ENCODE measurements around the gene NBPF12.
"Not testable (repeated sequence)": the region's sequence is repeated elsewhere in the genome, so short reads cannot be mapped to it uniquely, and the experiment has no call there.

GRCh38 chr1:146938242-146938902 lies at the start of gene NBPF12:
- TF ChIP-seq, protein P1, sequence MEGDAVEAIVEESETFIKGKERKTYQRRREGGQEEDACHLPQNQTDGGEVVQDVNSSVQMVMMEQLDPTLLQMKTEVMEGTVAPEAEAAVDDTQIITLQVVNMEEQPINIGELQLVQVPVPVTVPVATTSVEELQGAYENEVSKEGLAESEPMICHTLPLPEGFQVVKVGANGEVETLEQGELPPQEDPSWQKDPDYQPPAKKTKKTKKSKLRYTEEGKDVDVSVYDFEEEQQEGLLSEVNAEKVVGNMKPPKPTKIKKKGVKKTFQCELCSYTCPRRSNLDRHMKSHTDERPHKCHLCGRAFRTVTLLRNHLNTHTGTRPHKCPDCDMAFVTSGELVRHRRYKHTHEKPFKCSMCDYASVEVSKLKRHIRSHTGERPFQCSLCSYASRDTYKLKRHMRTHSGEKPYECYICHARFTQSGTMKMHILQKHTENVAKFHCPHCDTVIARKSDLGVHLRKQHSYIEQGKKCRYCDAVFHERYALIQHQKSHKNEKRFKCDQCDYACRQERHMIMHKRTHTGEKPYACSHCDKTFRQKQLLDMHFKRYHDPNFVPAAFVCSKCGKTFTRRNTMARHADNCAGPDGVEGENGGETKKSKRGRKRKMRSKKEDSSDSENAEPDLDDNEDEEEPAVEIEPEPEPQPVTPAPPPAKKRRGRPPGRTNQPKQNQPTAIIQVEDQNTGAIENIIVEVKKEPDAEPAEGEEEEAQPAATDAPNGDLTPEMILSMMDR (IDR thresholded peaks at IDR 0.05; ENCODE audit: low read depth, low read length, poor library complexity, severe bottlenecking): not testable (repeated sequence)
- TF ChIP-seq EZH2phosphoT487 (IDR thresholded peaks at IDR 0.05; ENCODE audit: borderline replicate concordance, low read length): not testable (repeated sequence)
